ENCODE measurements around the gene KCNK3.
"Not testable (repeated sequence)": the region's sequence is repeated elsewhere in the genome, so short reads cannot be mapped to it uniquely, and the experiment has no call there.

DNA sequence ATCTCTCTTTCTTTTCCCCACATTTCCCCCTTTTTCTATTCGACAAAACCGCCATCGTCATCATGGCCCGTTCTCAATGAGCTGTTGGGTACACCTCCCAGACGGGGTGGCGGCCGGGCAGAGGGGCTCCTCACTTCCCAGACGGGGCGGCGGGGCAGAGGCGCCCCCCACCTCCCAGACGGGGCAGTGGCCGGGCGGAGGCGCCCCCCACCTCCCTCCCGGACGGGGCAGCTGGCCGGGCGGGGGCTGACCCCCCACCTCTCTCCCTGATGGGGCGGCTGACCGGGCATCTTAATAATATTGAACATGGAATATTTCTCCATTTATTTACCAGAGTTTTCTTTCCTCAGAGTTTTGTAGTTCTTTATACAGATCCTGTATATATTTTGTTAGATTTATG, 27.2 kb upstream of the KCNK3 start:
- TF ChIP-seq, protein P1, sequence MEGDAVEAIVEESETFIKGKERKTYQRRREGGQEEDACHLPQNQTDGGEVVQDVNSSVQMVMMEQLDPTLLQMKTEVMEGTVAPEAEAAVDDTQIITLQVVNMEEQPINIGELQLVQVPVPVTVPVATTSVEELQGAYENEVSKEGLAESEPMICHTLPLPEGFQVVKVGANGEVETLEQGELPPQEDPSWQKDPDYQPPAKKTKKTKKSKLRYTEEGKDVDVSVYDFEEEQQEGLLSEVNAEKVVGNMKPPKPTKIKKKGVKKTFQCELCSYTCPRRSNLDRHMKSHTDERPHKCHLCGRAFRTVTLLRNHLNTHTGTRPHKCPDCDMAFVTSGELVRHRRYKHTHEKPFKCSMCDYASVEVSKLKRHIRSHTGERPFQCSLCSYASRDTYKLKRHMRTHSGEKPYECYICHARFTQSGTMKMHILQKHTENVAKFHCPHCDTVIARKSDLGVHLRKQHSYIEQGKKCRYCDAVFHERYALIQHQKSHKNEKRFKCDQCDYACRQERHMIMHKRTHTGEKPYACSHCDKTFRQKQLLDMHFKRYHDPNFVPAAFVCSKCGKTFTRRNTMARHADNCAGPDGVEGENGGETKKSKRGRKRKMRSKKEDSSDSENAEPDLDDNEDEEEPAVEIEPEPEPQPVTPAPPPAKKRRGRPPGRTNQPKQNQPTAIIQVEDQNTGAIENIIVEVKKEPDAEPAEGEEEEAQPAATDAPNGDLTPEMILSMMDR (optimal IDR thresholded peaks at IDR 0.05 in 1 of 3, IDR thresholded peaks at IDR 0.05 in 1 of 3, conservative IDR thresholded peaks at IDR 0.05 in 1 of 3; ENCODE audit: extremely low read depth in 1 of 3, insufficient read depth in 2 of 3, low read length in 3 of 3), result not testable (repeated sequence)
- not testable (repeated sequence) for TF ChIP-seq EZH2 (IDR thresholded peaks at IDR 0.05; ENCODE audit: low read length)
